HEK293 (cell line): ENCODE results near the gene POLR2E.

Source experiments
- GLI2 ChIP-seq: fragments of 450-650 bp; formaldehyde crosslinking; IDR thresholded peaks from 2 replicates; pipeline ENCODE4; 2017; ENCODE audit warnings: missing biosample characterization, missing genetic modification characterization, low read depth, borderline replicate concordance
- KLF10 ChIP-seq: fragments of 450-650 bp; IDR thresholded peaks from 2 replicates; pipeline ENCODE4 v1.5.1; 2018; ENCODE audit warnings: missing biosample characterization, mild to moderate bottlenecking, missing genetic modification characterization
- KLF9 ChIP-seq: fragments of 450-650 bp; formaldehyde crosslinking; IDR thresholded peaks from 2 replicates; pipeline ENCODE4 v1.5.1; 2016; ENCODE audit warnings: missing biosample characterization, missing genetic modification characterization, low read depth
- RBAK ChIP-seq: fragments of 450-650 bp; formaldehyde crosslinking; IDR thresholded peaks from 2 replicates; pipeline ENCODE4 v1.5.1; 2016; ENCODE audit warnings: missing biosample characterization, missing genetic modification characterization
- TRIM28 ChIP-seq: IDR thresholded peaks from 2 replicates; pipeline ENCODE4 v1.6.1; 2011; ENCODE audit warnings: low read length, control low read depth, borderline replicate concordance
- ZNF140 ChIP-seq: fragments of 450-650 bp; formaldehyde crosslinking; IDR thresholded peaks from 2 replicates; pipeline ENCODE4 v1.5.1; 2016; ENCODE audit warnings: missing biosample characterization, missing genetic modification characterization
- ZNF274 ChIP-seq, 2 experiments: fragments of 200-500 bp in 1 of 2; fragments of 450-650 bp in 1 of 2; sonication (Bioruptor generic) in 1 of 2; formaldehyde crosslinking in 1 of 2; IDR thresholded peaks; 2 replicates each; pipeline versions ENCODE4 v1.5.1 to v1.6.1; 2014 to 2016; ENCODE audit warnings: borderline replicate concordance in 1 of 2, inconsistent platforms in 1 of 2, low read length in 1 of 2, missing biosample characterization in 1 of 2, missing genetic modification characterization in 1 of 2
- ZNF48 ChIP-seq: fragments of 450-650 bp; formaldehyde crosslinking; IDR thresholded peaks from 2 replicates; pipeline ENCODE4 v1.5.1; 2016; ENCODE audit warnings: missing biosample characterization, missing genetic modification characterization
- ZNF600 ChIP-seq: fragments of 450-650 bp; formaldehyde crosslinking; IDR thresholded peaks from 2 replicates; pipeline ENCODE4 v1.5.1; 2016; ENCODE audit warnings: missing biosample characterization, missing genetic modification characterization
- ZNF624 ChIP-seq: fragments of 450-650 bp; formaldehyde crosslinking; IDR thresholded peaks from 2 replicates; pipeline ENCODE4 v1.5.1; 2017; ENCODE audit warnings: missing biosample characterization, missing genetic modification characterization
- ZNF658 ChIP-seq: fragments of 450-650 bp; formaldehyde crosslinking; IDR thresholded peaks from 2 replicates; pipeline ENCODE4; 2016; ENCODE audit warnings: missing biosample characterization, missing genetic modification characterization
- TF ChIP-seq, protein P1 (sequence below): fragments of 450-650 bp; formaldehyde crosslinking; IDR thresholded peaks from 2 replicates; pipeline ENCODE4 v1.5.1; 2016; ENCODE audit warnings: missing biosample characterization, missing genetic modification characterization
- TF ChIP-seq, protein P2 (sequence below): IDR thresholded peaks from 2 replicates; pipeline ENCODE4 v1.6.1; 2011; ENCODE audit warnings: mild to moderate bottlenecking, low read depth, low read length, borderline replicate concordance
- TF ChIP-seq, protein P3 (sequence below): fragments of 450-650 bp; formaldehyde crosslinking; IDR thresholded peaks from 2 replicates; pipeline ENCODE4 v1.5.1; 2016; ENCODE audit warnings: missing biosample characterization, missing genetic modification characterization

DNA sequence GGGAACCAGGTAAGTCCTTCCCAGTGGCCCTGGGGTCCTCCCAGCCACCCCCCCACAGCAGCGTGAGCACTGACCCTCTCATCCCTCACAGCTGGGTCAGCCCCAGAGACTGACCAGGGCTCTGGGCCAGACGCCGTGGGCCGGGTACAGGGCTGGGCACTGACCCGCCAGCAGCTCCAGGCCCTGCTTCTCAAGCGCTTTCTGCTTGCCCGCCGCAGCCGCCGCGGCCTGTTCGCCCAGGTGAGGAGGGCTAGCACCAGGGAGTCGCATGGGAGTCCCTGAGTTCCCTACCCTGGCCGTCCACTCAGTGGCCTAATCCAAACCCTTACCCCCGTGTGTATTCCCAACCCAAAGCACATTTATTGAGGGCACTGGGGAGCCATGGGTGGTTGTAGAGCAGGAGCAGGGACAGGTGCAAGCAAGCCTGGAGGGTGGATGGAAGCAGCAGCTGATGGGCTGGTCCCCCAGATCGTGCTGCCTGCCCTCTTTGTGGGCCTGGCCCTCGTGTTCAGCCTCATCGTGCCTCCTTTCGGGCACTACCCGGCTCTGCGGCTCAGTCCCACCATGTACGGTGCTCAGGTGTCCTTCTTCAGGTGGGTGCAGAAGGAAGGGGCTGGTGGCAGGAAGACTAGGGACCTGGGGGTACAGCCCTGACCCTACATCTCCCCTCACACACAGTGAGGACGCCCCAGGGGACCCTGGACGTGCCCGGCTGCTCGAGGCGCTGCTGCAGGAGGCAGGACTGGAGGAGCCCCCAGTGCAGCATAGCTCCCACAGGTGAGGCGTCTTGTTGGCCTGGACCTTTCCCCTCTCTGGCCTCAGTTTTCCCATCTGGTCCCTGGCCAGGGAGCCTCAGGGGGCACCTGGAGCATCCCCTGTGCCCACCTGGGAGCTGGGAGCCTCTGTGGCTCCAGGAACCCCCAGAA lies 40.8 kb downstream of the POLR2E start:
- TF ChIP-seq, protein P1, sequence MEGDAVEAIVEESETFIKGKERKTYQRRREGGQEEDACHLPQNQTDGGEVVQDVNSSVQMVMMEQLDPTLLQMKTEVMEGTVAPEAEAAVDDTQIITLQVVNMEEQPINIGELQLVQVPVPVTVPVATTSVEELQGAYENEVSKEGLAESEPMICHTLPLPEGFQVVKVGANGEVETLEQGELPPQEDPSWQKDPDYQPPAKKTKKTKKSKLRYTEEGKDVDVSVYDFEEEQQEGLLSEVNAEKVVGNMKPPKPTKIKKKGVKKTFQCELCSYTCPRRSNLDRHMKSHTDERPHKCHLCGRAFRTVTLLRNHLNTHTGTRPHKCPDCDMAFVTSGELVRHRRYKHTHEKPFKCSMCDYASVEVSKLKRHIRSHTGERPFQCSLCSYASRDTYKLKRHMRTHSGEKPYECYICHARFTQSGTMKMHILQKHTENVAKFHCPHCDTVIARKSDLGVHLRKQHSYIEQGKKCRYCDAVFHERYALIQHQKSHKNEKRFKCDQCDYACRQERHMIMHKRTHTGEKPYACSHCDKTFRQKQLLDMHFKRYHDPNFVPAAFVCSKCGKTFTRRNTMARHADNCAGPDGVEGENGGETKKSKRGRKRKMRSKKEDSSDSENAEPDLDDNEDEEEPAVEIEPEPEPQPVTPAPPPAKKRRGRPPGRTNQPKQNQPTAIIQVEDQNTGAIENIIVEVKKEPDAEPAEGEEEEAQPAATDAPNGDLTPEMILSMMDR (tag by site-specific recombination): no peak
- TF ChIP-seq ZNF624 (tag by site-specific recombination) (no peak), ZNF48 (tag by site-specific recombination) (no peak), RBAK (tag by site-specific recombination) (no peak), TRIM28 (no peak), ZNF600 (tag by site-specific recombination) (no peak), KLF10 (tag by site-specific recombination) (no peak), ZNF274 (IDR thresholded peaks at IDR 0.05; ENCODE audit: low read length) (no peak), ZNF274 (tag by site-specific recombination; IDR thresholded peaks at IDR 0.05; ENCODE audit: borderline replicate concordance) (no peak), GLI2 (tag by site-specific recombination) (no peak), KLF9 (tag by site-specific recombination) (no peak), ZNF658 (tag by site-specific recombination) (no peak), ZNF140 (tag by site-specific recombination) (no peak)
- TF ChIP-seq, protein P2, sequence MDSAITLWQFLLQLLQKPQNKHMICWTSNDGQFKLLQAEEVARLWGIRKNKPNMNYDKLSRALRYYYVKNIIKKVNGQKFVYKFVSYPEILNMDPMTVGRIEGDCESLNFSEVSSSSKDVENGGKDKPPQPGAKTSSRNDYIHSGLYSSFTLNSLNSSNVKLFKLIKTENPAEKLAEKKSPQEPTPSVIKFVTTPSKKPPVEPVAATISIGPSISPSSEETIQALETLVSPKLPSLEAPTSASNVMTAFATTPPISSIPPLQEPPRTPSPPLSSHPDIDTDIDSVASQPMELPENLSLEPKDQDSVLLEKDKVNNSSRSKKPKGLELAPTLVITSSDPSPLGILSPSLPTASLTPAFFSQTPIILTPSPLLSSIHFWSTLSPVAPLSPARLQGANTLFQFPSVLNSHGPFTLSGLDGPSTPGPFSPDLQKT: no peak
- TF ChIP-seq, protein P3, sequence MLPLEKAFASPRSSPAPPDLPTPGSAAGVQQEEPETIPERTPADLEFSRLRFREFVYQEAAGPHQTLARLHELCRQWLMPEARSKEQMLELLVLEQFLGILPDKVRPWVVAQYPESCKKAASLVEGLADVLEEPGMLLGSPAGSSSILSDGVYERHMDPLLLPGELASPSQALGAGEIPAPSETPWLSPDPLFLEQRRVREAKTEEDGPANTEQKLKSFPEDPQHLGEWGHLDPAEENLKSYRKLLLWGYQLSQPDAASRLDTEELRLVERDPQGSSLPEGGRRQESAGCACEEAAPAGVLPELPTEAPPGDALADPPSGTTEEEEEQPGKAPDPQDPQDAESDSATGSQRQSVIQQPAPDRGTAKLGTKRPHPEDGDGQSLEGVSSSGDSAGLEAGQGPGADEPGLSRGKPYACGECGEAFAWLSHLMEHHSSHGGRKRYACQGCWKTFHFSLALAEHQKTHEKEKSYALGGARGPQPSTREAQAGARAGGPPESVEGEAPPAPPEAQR (tag by site-specific recombination): no peak
